ENCODE measurements around the gene ST7.

GRCh38 chr7:117225536-117225935 is 272.2 kb downstream of the ST7 start:
- TF ChIP-seq ETS1 (IDR thresholded peaks at IDR 0.05), result no peak
- no peak for TF ChIP-seq POLR2AphosphoS5 (IDR thresholded peaks at IDR 0.05; ENCODE audit: low read depth)
- no peak for TF ChIP-seq CTCF (conservative IDR thresholded peaks at IDR 0.05; ENCODE audit: low read depth in 2 of 2)
- no peak for TF ChIP-seq EZH2phosphoT487 (IDR thresholded peaks at IDR 0.05; ENCODE audit: unreplicated experiment)
